Kidney (tissue), 14 donors: ENCODE results near the gene TCHP. TPM values are rescaled to one million over a fixed set of nuclear protein-coding genes. Genes with fewer than 3 reads are reported as not detected.

ENCODE experiments used
- DNase-seq, 5 donors: peaks; one replicate each; pipeline ENCODE4 v3.0.0-alpha.2; 2013 to 2020
- FAIRE-seq: peaks from 2 replicates; lab custom pipeline; 2012; peaks lifted over from hg19 to GRCh38; lab: Jason Lieb, UNC
- H3K27ac ChIP-seq, 2 donors: one replicate each; pipeline ENCODE4 v1.7.0; 2013; ENCODE audit warnings: low read depth in 2 of 2, low read length in 2 of 2, inconsistent platforms in 1 of 2
- H3K27me3 ChIP-seq: one replicate; pipeline ENCODE4 v1.7.1; 2013; ENCODE audit warnings: low read length, inconsistent platforms; ENCODE audit not compliant: control insufficient read depth, insufficient read depth
- H3K36me3 ChIP-seq, 3 donors: one replicate each; pipeline versions ENCODE4 v1.7.0 to v1.7.1; 2013; ENCODE audit warnings: low read length in 3 of 3, control low read depth in 1 of 3, inconsistent platforms in 1 of 3; ENCODE audit not compliant: insufficient read depth in 3 of 3, control insufficient read depth in 2 of 3
- H3K4me1 ChIP-seq, 3 donors: one replicate each; pipeline versions ENCODE4 v1.7.0 to v1.7.1; 2013; ENCODE audit warnings: low read length in 3 of 3, inconsistent platforms in 1 of 3, low read depth in 1 of 3; ENCODE audit not compliant: control insufficient read depth in 2 of 3, insufficient read depth in 2 of 3
- H3K4me3 ChIP-seq, 3 donors: one replicate each; pipeline versions ENCODE4 v1.7.0 to v1.8.1; 2013; ENCODE audit warnings: low read length in 3 of 3, control low read depth in 1 of 3, inconsistent platforms in 1 of 3
- H3K9ac ChIP-seq, 3 donors: one replicate each; pipeline versions ENCODE4 v1.7.0 to v1.7.1; 2013; ENCODE audit warnings: low read length in 3 of 3, control low read depth in 1 of 3, inconsistent platforms in 1 of 3
- H3K9me3 ChIP-seq, 3 donors: one replicate each; pipeline versions ENCODE4 v1.7.0 to v1.7.1; 2013; ENCODE audit warnings: low read length in 3 of 3, control low read depth in 1 of 3, inconsistent platforms in 1 of 3; ENCODE audit not compliant: control insufficient read depth in 2 of 3, insufficient read depth in 1 of 3
- CTCF ChIP-seq: IDR thresholded peaks from 3 replicates; pipeline ENCODE4 v1.5.1; 2012; ENCODE audit warnings: mild to moderate bottlenecking, moderate library complexity, borderline replicate concordance; ENCODE audit not compliant: insufficient read depth; ENCODE audit errors: extremely low read depth
- intact Hi-C: fragments of 100-400 bp; cut with DNase I; formaldehyde crosslinking; loops from one replicate; pipeline ENCODE4 v1.11.1; 2022
- polyA plus RNA-seq: library from polyadenylated mRNA; stranded (reverse); fragments of 350-450 nt; fragmentation: Illumina TruSeq; extraction: RNeasy Lipid Tissue Mini Kit (QIAGEN cat#74804); gene quantifications from one replicate; pipeline ENCODE4 v1.2.3, GENCODE V29; 2014; ENCODE audit warnings: low read depth, low replicate concordance; ENCODE audit not compliant: insufficient read depth
- total RNA-seq: library from RNA; stranded (reverse); fragmentation: NEBNext Ultra II Directional; extraction: Animal tissue kit (Norgen Biotek cat#: 25700); gene quantifications from one replicate; pipeline ENCODE4 v1.2.1, GENCODE V29; 2021
- donor health status: control.
- donor health status: control.
- donor health status: control.
- donor health status: control.
- donor health status: control.
- donor health status: DM: yes; HTN: yes; CAD: no.
- donor health status: Normal renal cell carcinoma (clear cell type).

TCHP gene
- total and polyA plus RNA-seq, 2 donors from 2014 or later = 6.0 to 16.2 TPM

GRCh38 chr12:109892748-109893147, 7.3 kb upstream of the TCHP start:
- no peaks in the 10 kb centered on the region for H3K27me3 ChIP-seq
- H3K27ac ChIP-seq = no peak overlapping the region
- H3K4me3 ChIP-seq = no peak overlapping the region
- TF ChIP-seq CTCF = no peak
- no peaks in the 10 kb centered on the region for H3K4me1 ChIP-seq
- intact Hi-C loops = no loop called here
- no peak overlapping the region for H3K9ac ChIP-seq
- FAIRE-seq = no peak
- no peaks in the 10 kb centered on the region for H3K36me3 ChIP-seq
- DNase-seq = no peak
- no peaks in the 10 kb centered on the region for H3K9me3 ChIP-seq

- intact Hi-C loops = no loop called here
- no peak for FAIRE-seq
Measured at GRCh38 chr12:109893261-109893995, 6.6 kb upstream of the TCHP start.

GRCh38 chr12:109894939-109895338, 5.1 kb upstream of the TCHP start:
- intact Hi-C loops = no loop called here
- no peaks in the 10 kb centered on the region for H3K9me3 ChIP-seq
- no peaks in the 10 kb centered on the region for H3K27me3 ChIP-seq
- no peak for TF ChIP-seq CTCF
- no peaks in the 10 kb centered on the region for H3K36me3 ChIP-seq
- no peak overlapping the region for H3K4me3 ChIP-seq
- H3K27ac ChIP-seq = no peak overlapping the region
- no peak for DNase-seq
- H3K9ac ChIP-seq = no peak overlapping the region
- peaks cover 0 to 2% (median 0%) of the 10 kb centered on the region in 3 donors for H3K4me1 ChIP-seq
- FAIRE-seq = no peak

More at GRCh38 chr12:109893261-109893995, 6.6 kb upstream of the TCHP start:
- H3K27ac ChIP-seq = no peak overlapping the region
- H3K9me3 ChIP-seq = no peaks in the 10 kb centered on the region
- no peaks in the 10 kb centered on the region for H3K27me3 ChIP-seq
- DNase-seq = no peak
- H3K36me3 ChIP-seq = no peaks in the 10 kb centered on the region
- H3K4me1 ChIP-seq = no peaks in the 10 kb centered on the region
- H3K4me3 ChIP-seq = no peak overlapping the region
- H3K9ac ChIP-seq = no peak overlapping the region
- no peak for TF ChIP-seq CTCF
